Stimulated activated CD8-positive, alpha-beta memory T cell treated with anti-CD3 and anti-CD28 coated beads, Interleukin-7, amount 100 ng/mL, for 48 hours (primary cell): ENCODE measurements around the gene DAPP1.

Source experiments
- DNase-seq, 2 donors: peaks; one replicate each; pipeline ENCODE4 v3.0.0-alpha.2; 2020; ENCODE audit warnings: low read depth in 1 of 2; ENCODE audit errors: extremely low read depth in 1 of 2

The DAPP1 gene

DNA sequence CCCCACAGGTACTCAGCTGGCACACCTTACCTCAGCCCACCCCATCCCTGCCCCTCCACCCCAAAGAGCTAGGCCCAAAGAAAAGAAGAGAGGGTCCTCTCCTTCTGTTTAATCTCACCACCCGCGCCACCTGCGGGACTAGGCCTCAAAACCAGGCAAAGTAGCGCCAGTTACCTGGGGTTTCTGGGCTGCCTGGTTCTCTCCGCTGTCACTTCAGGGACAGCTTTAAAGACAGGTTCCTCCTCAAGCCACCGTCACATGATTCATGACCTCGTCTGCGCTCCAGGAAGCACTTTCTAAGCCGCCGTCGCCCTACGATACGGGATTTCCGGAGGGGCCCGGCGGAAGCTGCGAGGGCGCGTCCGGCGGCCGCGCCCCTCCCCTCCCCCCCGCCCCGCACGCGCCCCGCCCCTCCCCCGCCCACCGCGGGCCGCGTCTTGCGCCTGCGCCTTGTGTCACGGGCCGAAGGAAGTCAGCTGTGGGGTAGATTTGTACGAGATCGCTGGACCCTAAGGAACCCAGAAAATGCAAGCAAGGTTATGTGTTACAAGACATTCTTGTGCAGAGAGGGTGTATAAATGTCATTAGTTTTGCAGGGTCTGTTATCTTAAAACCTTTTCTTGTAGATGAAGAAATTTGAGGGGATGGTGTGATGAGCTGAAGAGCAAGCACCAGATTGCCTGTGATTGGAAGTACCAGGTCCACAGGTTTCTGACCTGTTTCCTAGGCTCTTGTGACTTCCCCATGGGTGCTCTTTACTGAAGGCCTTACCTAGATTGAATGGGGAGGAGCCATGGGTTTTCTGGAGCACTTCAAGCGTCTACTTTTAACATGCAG, 77.8 kb downstream of the DAPP1 start, which contains the start of gene LAMTOR3:
Gene LAMTOR3 (minus strand): TSS at position 267 of the 837 bp plus-strand sequence. CDS start 464 bp downstream, outside the sequence.
- DNase-seq, result peak; percentile 79 to 84

DNA sequence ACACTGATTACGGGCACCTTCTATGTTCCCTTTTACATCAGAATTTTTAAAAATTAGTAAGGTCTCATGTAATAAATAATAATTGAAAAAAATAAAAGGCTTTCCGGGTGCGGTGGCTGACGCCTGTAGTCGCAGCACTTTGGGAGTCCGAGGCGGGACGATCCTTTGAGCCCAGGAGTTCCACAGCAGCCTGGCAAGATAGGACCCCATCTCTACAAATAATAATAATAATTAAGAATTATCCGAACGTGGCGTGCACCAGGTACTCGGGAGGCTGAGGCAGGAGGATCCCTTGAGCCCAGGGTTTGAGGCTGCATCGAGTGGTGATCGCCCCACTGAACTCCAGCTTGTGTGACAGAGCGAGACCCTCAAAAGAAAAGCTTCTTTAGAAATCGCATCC, 78.4 kb downstream of the DAPP1 start:
- DNase-seq, result no peak

DNA sequence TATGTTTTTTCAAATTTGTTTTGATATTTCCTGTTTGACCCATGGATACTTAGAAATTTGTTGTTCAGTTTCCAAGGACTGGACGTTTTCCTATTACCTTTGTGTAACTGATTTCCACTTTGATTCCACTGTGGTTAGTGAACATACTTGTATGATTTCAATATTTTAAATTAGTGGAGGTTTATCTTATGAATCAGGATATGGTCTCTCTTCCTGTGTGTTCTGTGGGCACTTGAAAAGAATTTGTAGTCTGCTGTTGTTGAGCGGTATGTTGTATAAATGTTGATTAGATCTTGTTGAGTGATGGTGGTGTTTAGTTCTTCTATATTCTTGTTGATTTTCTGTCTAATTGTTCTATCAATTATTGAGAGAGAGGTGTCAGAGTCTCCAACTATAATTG, 98.8 kb downstream of the DAPP1 start:
- no peak for DNase-seq

DNA sequence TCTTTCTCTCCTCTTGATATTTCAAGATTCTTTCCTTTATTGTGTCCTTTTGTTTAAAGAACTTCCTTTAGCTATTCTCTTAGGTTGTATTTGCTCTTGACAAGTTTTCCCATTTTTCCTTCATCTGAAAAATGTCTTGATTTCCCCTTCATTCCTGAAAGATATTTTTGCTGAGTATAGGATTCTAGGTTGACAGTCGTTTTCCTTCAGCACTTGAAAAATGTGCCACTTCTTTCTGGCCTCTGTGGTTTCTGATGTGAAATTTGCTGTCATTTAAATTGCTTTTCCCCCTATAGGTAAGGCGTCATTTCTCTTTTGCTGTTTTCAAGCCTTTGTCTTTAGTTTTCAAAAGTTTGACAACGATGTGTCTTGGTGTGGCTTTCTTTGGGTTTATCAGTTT, 100.9 kb downstream of the DAPP1 start:
- DNase-seq, result no peak

DNA sequence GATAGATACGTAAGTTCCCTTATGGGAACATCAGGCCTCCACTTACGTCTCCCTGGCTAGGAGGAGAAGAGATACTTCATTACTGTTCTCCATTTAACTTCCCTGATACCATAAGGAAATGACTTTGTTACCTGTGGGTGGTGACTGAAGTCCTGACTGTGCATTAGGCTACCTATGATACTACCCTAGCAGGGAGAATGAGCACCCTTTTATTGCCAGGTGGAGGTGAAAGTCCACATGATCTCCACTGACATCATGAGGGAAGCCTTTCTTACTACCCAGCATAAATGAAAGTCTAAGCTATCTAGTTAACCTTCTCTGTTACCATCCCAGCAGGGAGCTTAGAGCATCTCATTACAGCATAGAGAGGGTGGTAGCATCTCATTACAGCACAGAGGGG, 102.0 kb downstream of the DAPP1 start:
- DNase-seq, result no peak
